ENCODE measurements around the gene PLCD3. TPM values are rescaled to one million over a fixed set of nuclear protein-coding genes. Genes with fewer than 3 reads are reported as not detected.

The PLCD3 gene
- polyA plus RNA-seq, 1 donor (not counting 4 experiments of a cell fraction or from before 2014, with no cell fraction given), result 53.3 TPM

- DNase-seq (ENCODE audit: low read depth, low spot score), result no peak
- peaks cover 34% of the 10 kb centered on the region for H3K4me1 ChIP-seq (ENCODE audit: control insufficient read depth, extremely low read depth, insufficient read depth, low read length)
- H3K9ac ChIP-seq (ENCODE audit: control insufficient read depth, extremely low read depth, insufficient read depth, low read length), result peak overlapping the region; percentile 94
- peak overlapping the region; percentile 90 for H3K4me2 ChIP-seq (ENCODE audit: control insufficient read depth, extremely low read depth, insufficient read depth, low read depth, low read length)
- dilution Hi-C loops (cut with MboI; ENCODE audit: extremely low pct_ligation_motif_present, low sequenced_read_pairs), result no loop called here
- H3K27me3 ChIP-seq (ENCODE audit: control insufficient read depth, extremely low read depth, insufficient read depth, low read length), result no peaks in the 10 kb centered on the region
- peak overlapping the region; percentile 70 to 94 (median 92) for H3K4me3 ChIP-seq (ENCODE audit: control insufficient read depth in 2 of 3, extremely low read depth in 1 of 3, insufficient read depth in 2 of 3, low read depth in 1 of 3, low read length in 3 of 3)
- peak overlapping the region; percentile 82 for H3K27ac ChIP-seq (ENCODE audit: control insufficient read depth, insufficient read depth, low read length)
- TF ChIP-seq CTCF (optimal IDR thresholded peaks at IDR 0.05 in 1 of 3, IDR thresholded peaks at IDR 0.05 in 1 of 3, conservative IDR thresholded peaks at IDR 0.05 in 1 of 3; ENCODE audit: extremely low read depth in 1 of 3, insufficient read depth in 2 of 3, low read length in 3 of 3) (peak; percentile 82 to 92 (median 91)), EZH2 (IDR thresholded peaks at IDR 0.05; ENCODE audit: low read length) (no peak)
- no peaks in the 10 kb centered on the region for H3K36me3 ChIP-seq (ENCODE audit: control insufficient read depth in 2 of 2, extremely low read depth in 1 of 2, insufficient read depth in 2 of 2, low read length in 2 of 2)
- H3K9me3 ChIP-seq (ENCODE audit: control insufficient read depth, low read depth, low read length), result no peaks in the 10 kb centered on the region
- peaks cover 10% of the 10 kb centered on the region for H4K20me1 ChIP-seq (ENCODE audit: control insufficient read depth, extremely low read depth, insufficient read depth, low read length)
- no peaks in the 10 kb centered on the region for H3K9me1 ChIP-seq (ENCODE audit: control insufficient read depth, extremely low read depth, insufficient read depth, low read length)
- FAIRE-seq, result no peak
- peaks cover 35% of the 10 kb centered on the region for H3K79me2 ChIP-seq (ENCODE audit: control insufficient read depth, insufficient read depth, low read length)
- H2AFZ ChIP-seq (ENCODE audit: control insufficient read depth, low read length), result no peak overlapping the region
Measured at GRCh38 chr17:45149037-45149668, 16.8 kb upstream of the PLCD3 start.

GRCh38 chr17:45148183-45149036 is 16.1 kb upstream of the PLCD3 start, which contains the start of gene HEXIM1:
Gene HEXIM1 (plus strand): TSS chr17:45148475. CDS start chr17:45149191, 716 bp downstream.
- H3K4me3 ChIP-seq (ENCODE audit: control insufficient read depth in 2 of 3, extremely low read depth in 1 of 3, insufficient read depth in 2 of 3, low read depth in 1 of 3, low read length in 3 of 3), result peak within 1 kb of the TSS; percentile 70 to 97 (median 92)
- DNase-seq (ENCODE audit: low read depth, low spot score) (peak; percentile 97), FAIRE-seq (peak; percentile 26)
- H3K9me1 ChIP-seq (ENCODE audit: control insufficient read depth, extremely low read depth, insufficient read depth, low read length), result no peaks in the 10 kb centered on the region
- H3K36me3 ChIP-seq (ENCODE audit: control insufficient read depth in 2 of 2, extremely low read depth in 1 of 2, insufficient read depth in 2 of 2, low read length in 2 of 2), result no peaks in the 10 kb centered on the region
- peaks cover 40% of the 10 kb centered on the region for H3K4me1 ChIP-seq (ENCODE audit: control insufficient read depth, extremely low read depth, insufficient read depth, low read length)
- peak within 1 kb of the TSS; percentile 94 for H2AFZ ChIP-seq (ENCODE audit: control insufficient read depth, low read length)
- no peaks in the 10 kb centered on the region for H3K9me3 ChIP-seq (ENCODE audit: control insufficient read depth, low read depth, low read length)
- no peaks in the 10 kb centered on the region for H3K27me3 ChIP-seq (ENCODE audit: control insufficient read depth, extremely low read depth, insufficient read depth, low read length)
- dilution Hi-C loops (cut with MboI; ENCODE audit: extremely low pct_ligation_motif_present, low sequenced_read_pairs), result no loop called here
- peak within 1 kb of the TSS; percentile 94 for H3K9ac ChIP-seq (ENCODE audit: control insufficient read depth, extremely low read depth, insufficient read depth, low read length)
- H4K20me1 ChIP-seq (ENCODE audit: control insufficient read depth, extremely low read depth, insufficient read depth, low read length), result peaks cover 10% of the 10 kb centered on the region
- TF ChIP-seq EZH2 (IDR thresholded peaks at IDR 0.05; ENCODE audit: low read length) (no peak), CTCF (optimal IDR thresholded peaks at IDR 0.05 in 1 of 3, IDR thresholded peaks at IDR 0.05 in 1 of 3, conservative IDR thresholded peaks at IDR 0.05 in 1 of 3; ENCODE audit: extremely low read depth in 1 of 3, insufficient read depth in 2 of 3, low read length in 3 of 3) (peak in 1 of 3 experiments; percentile 13)
- H3K79me2 ChIP-seq (ENCODE audit: control insufficient read depth, insufficient read depth, low read length), result peaks cover 35% of the 10 kb centered on the region
- H3K27ac ChIP-seq (ENCODE audit: control insufficient read depth, insufficient read depth, low read length), result peak within 1 kb of the TSS; percentile 99
- peak within 1 kb of the TSS; percentile 90 for H3K4me2 ChIP-seq (ENCODE audit: control insufficient read depth, extremely low read depth, insufficient read depth, low read depth, low read length)
